GM23248 (cell line): ENCODE data around the gene SFTPB. TPM values are rescaled to one million over a fixed set of nuclear protein-coding genes. Genes with fewer than 3 reads are reported as not detected.

Source experiments
- DNase-seq: peaks from one replicate; pipeline ENCODE4 v3.0.0-alpha.2; 2015
- H2AFZ ChIP-seq: fragments of 200-600 bp; sonication (generic); 2 replicates; pipeline ENCODE4 v1.6.1; 2016; ENCODE audit warnings: antibody characterized with exemption
- H3F3A ChIP-seq: fragments of 200-600 bp; sonication (generic); 2 replicates; pipeline ENCODE4 v1.6.1; 2016; ENCODE audit warnings: mild to moderate bottlenecking, antibody characterized with exemption, mixed run types; ENCODE audit not compliant: insufficient read depth
- H3K27ac ChIP-seq: fragments of 200-600 bp; sonication (generic); 2 replicates; pipeline ENCODE4 v1.5.1; 2016; ENCODE audit warnings: mild to moderate bottlenecking
- H3K27me3 ChIP-seq: fragments of 200-600 bp; sonication (generic); replicated peaks from 2 replicates; pipeline ENCODE4 v1.6.1; 2016; ENCODE audit warnings: mild to moderate bottlenecking; ENCODE audit not compliant: insufficient read depth
- H3K36me3 ChIP-seq: fragments of 200-600 bp; sonication (generic); 2 replicates; pipeline ENCODE4 v1.6.1; 2016; ENCODE audit warnings: low read depth, mild to moderate bottlenecking
- H3K4me1 ChIP-seq: fragments of 200-600 bp; sonication (generic); 2 replicates; pipeline ENCODE4 v1.6.1; 2016; ENCODE audit warnings: mild to moderate bottlenecking; ENCODE audit not compliant: insufficient read depth
- H3K4me2 ChIP-seq: fragments of 200-600 bp; sonication (generic); one replicate; pipeline ENCODE4 v1.6.1; 2016; ENCODE audit warnings: mild to moderate bottlenecking; ENCODE audit not compliant: unreplicated experiment
- H3K4me3 ChIP-seq: fragments of 200-600 bp; sonication (generic); 2 replicates; pipeline ENCODE4 v1.5.1; 2016; ENCODE audit warnings: mild to moderate bottlenecking
- H3K79me2 ChIP-seq: fragments of 200-600 bp; sonication (generic); 2 replicates; pipeline ENCODE4 v1.6.1; 2016; ENCODE audit warnings: mild to moderate bottlenecking; ENCODE audit not compliant: insufficient read depth
- H3K9ac ChIP-seq: fragments of 200-600 bp; sonication (generic); 2 replicates; pipeline ENCODE4 v1.6.1; 2016; ENCODE audit warnings: mild to moderate bottlenecking
- H3K9me2 ChIP-seq: fragments of 200-600 bp; sonication (generic); 2 replicates; pipeline ENCODE4 v1.6.1; 2016; ENCODE audit warnings: mixed run types, mild to moderate bottlenecking, moderate library complexity; ENCODE audit not compliant: insufficient read depth
- H3K9me3 ChIP-seq: fragments of 200-600 bp; sonication (generic); one replicate; pipeline ENCODE4 v1.6.1; 2017; ENCODE audit warnings: low read depth
- H4K20me1 ChIP-seq: fragments of 200-600 bp; sonication (generic); 2 replicates; pipeline ENCODE4 v1.6.0; 2016; ENCODE audit not compliant: insufficient read depth
- EZH2 ChIP-seq: fragments of 200-600 bp; sonication (generic); IDR thresholded peaks from 2 replicates; pipeline ENCODE4 v1.6.1; 2018; ENCODE audit warnings: antibody characterized with exemption, mild to moderate bottlenecking; ENCODE audit not compliant: insufficient read depth, poor library complexity, severe bottlenecking
- EZH2phosphoT487 ChIP-seq: fragments of 200-600 bp; sonication (generic); IDR thresholded peaks from 2 replicates; pipeline ENCODE4 v1.6.1; 2018; ENCODE audit warnings: antibody characterized with exemption, moderate library complexity, mild to moderate bottlenecking, low read depth; ENCODE audit not compliant: insufficient read depth
- WGBS, 2 experiments: methylation state at CpG; one replicate each; pipeline ENCODE4 v1.1.6; 2015 to 2017; ENCODE audit warnings: low lambda C conversion rate in 2 of 2, low coverage in 1 of 2; ENCODE audit errors: missing lambda C conversion rate in 2 of 2; 5-methylcytosine and 5-hydroxymethylcytosine counted together
- in situ Hi-C: fragments of 300-500 bp; cut with MboI; formaldehyde crosslinking; loops from 2 replicates; pipeline ENCODE4 v1.15.0; 2020
- polyA plus RNA-seq: library from polyadenylated mRNA; unstranded; fragments of >200 nt; fragmentation: Nextera tagmentation; extraction: Ambion mirVana; gene quantifications from 2 replicates; pipeline ENCODE4 v1.2.1, GENCODE V29; 2016
- total RNA-seq: library from RNA; depleted of rRNA; stranded (reverse); fragments of >200 nt; shearing (Covaris generic); gene quantifications from 2 replicates; pipeline ENCODE4 v1.2.3, GENCODE V29; 2014

Gene SFTPB
- total and polyA plus RNA-seq, 2 experiments from 2014 or later, result not detected

DNA sequence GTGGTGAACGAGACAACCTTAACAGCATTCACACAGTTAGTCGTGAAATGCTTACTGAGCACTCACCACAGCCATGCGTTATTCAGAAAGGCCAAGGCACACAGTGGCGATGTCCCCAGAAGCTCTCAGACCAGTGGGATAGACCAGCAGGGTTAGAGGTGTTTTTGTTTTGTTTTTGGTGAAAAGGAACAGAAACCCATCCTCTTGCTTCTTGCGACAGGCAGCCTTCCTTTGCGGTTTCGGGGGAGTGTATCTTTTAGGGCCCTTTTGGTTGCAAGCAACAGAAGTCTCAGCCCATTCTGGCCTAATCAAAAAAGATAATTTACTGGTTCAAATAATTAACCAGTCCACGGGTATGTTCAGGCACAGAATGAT is 30.9 kb upstream of the SFTPB start:
- Histone ChIP-seq H3K9ac (no peak overlapping the region), H3F3A (peaks cover 22% of the 10 kb centered on the region), H3K9me2 (no peaks in the 10 kb centered on the region), H3K27me3 (no peaks in the 10 kb centered on the region), H3K4me3 (no peak overlapping the region), H3K9me3 (no peaks in the 10 kb centered on the region), H3K27ac (no peak overlapping the region), H3K36me3 (no peaks in the 10 kb centered on the region), H4K20me1 (no peaks in the 10 kb centered on the region), H3K79me2 (no peaks in the 10 kb centered on the region), H3K4me1 (peaks cover 23% of the 10 kb centered on the region), H2AFZ (no peak overlapping the region), H3K4me2 (no peak overlapping the region)
- 95 to 98% methylated on average over 8 of the region's 8 CpGs for WGBS, 2 experiments
- no peak for TF ChIP-seq EZH2phosphoT487
- TF ChIP-seq EZH2, result no peak
- in situ Hi-C loops, result no loop called here
- no peak for DNase-seq

GRCh38 chr2:85698184-85698879 is 30.3 kb upstream of the SFTPB start:
- peaks cover 23% of the 10 kb centered on the region for H3K4me1 ChIP-seq
- no peaks in the 10 kb centered on the region for H3K9me3 ChIP-seq
- no peaks in the 10 kb centered on the region for H3K27me3 ChIP-seq
- no peaks in the 10 kb centered on the region for H3K79me2 ChIP-seq
- in situ Hi-C loops, result no loop called here
- peaks cover 22% of the 10 kb centered on the region for H3F3A ChIP-seq
- H3K4me3 ChIP-seq, result no peak overlapping the region
- no peaks in the 10 kb centered on the region for H3K9me2 ChIP-seq
- 85 to 88% methylated on average over 11 of the region's 11 CpGs for WGBS, 2 experiments
- no peaks in the 10 kb centered on the region for H4K20me1 ChIP-seq
- DNase-seq, result no peak
- no peak overlapping the region for H3K4me2 ChIP-seq
- H2AFZ ChIP-seq, result no peak overlapping the region
- H3K27ac ChIP-seq, result no peak overlapping the region
- TF ChIP-seq EZH2 (no peak), EZH2phosphoT487 (no peak)
- H3K36me3 ChIP-seq, result no peaks in the 10 kb centered on the region
- no peak overlapping the region for H3K9ac ChIP-seq

DNA sequence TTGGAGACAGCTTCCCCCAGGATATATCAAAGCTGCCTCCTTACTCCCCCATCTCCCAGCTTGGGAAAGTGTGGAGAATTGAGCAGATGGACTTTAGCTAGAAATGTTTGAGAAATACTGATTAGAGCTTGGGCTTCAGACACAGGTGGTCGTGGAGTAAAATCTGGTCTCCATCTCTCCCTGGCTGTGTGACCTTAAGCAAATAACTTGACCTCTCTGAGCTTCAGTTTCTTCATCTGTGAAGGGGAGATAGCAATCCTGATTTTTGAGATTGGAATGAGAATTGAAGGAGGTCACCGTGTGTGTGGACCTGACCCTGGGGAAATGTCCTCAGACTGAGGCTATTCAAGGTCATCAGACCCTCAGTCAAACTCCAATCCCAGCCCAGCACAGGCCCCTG is 29.7 kb upstream of the SFTPB start:
- Histone ChIP-seq H3K27me3 (no peaks in the 10 kb centered on the region), H3K9me3 (no peaks in the 10 kb centered on the region), H3K4me2 (no peak overlapping the region), H3K4me3 (no peak overlapping the region), H3K4me1 (peaks cover 18% of the 10 kb centered on the region), H3K9ac (no peak overlapping the region), H4K20me1 (no peaks in the 10 kb centered on the region), H3K36me3 (no peaks in the 10 kb centered on the region), H3K9me2 (no peaks in the 10 kb centered on the region), H2AFZ (no peak overlapping the region), H3K79me2 (no peaks in the 10 kb centered on the region), H3F3A (peaks cover 19% of the 10 kb centered on the region), H3K27ac (no peak overlapping the region)
- DNase-seq, result no peak
- WGBS, 2 experiments, result 92 to 98% methylated on average over 2 of the region's 2 CpGs
- TF ChIP-seq EZH2, result no peak
- TF ChIP-seq EZH2phosphoT487, result no peak
- in situ Hi-C loops, result no loop called here

DNA sequence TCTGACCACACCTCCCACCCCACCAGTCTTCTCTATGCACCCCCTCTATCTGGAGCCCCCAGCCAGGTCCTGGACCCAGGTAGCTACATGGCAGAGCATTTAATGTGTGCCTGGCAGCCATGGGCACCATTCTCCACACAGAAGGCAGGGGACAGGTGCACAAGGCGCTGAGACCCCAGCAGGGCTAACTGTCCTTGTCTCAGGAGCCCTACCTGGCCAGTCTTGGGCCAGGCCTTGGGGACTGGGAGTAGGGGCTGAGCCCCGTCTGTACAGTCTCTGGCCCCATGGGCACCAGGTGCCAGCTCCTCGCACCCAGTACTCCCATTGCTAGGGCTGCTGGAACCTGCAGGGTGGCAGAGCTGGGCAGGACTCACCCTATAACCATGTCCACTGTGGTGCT is 29.1 kb upstream of the SFTPB start:
- no peak for DNase-seq
- Histone ChIP-seq H4K20me1 (no peaks in the 10 kb centered on the region), H3K4me2 (no peak overlapping the region), H3F3A (peaks cover 14% of the 10 kb centered on the region), H3K27ac (no peak overlapping the region), H3K27me3 (no peaks in the 10 kb centered on the region), H3K9me2 (no peaks in the 10 kb centered on the region), H2AFZ (no peak overlapping the region), H3K4me1 (peaks cover 12% of the 10 kb centered on the region), H3K9me3 (no peaks in the 10 kb centered on the region), H3K4me3 (no peak overlapping the region), H3K9ac (no peak overlapping the region), H3K36me3 (no peaks in the 10 kb centered on the region), H3K79me2 (no peaks in the 10 kb centered on the region)
- in situ Hi-C loops, result no loop called here
- 94 to 100% methylated on average over 3 of the region's 3 CpGs for WGBS, 2 experiments
- no peak for TF ChIP-seq EZH2
- TF ChIP-seq EZH2phosphoT487, result no peak
